22Rv1 (cell line): ENCODE results near the gene TMEM163.

ENCODE experiments used
- H3K27ac ChIP-seq: fragments of 450-650 bp; 2 replicates; pipeline ENCODE4 v1.5.1; 2017
- ZFX ChIP-seq: fragments of 450-650 bp; IDR thresholded peaks from 2 replicates; pipeline ENCODE4 v1.6.1; 2017; ENCODE audit warnings: antibody characterized with exemption, borderline replicate concordance
- TF ChIP-seq, protein P1 (sequence below): fragments of 450-650 bp; IDR thresholded peaks from 2 replicates; pipeline ENCODE4 v1.5.1; 2017; ENCODE audit warnings: mild to moderate bottlenecking

TMEM163 gene

GRCh38 chr2:134679745-134680144 lies 39.1 kb downstream of the TMEM163 start:
- H3K27ac ChIP-seq, result no peak overlapping the region
- TF ChIP-seq, protein P1, sequence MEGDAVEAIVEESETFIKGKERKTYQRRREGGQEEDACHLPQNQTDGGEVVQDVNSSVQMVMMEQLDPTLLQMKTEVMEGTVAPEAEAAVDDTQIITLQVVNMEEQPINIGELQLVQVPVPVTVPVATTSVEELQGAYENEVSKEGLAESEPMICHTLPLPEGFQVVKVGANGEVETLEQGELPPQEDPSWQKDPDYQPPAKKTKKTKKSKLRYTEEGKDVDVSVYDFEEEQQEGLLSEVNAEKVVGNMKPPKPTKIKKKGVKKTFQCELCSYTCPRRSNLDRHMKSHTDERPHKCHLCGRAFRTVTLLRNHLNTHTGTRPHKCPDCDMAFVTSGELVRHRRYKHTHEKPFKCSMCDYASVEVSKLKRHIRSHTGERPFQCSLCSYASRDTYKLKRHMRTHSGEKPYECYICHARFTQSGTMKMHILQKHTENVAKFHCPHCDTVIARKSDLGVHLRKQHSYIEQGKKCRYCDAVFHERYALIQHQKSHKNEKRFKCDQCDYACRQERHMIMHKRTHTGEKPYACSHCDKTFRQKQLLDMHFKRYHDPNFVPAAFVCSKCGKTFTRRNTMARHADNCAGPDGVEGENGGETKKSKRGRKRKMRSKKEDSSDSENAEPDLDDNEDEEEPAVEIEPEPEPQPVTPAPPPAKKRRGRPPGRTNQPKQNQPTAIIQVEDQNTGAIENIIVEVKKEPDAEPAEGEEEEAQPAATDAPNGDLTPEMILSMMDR, result no peak
- TF ChIP-seq ZFX, result no peak

- TF ChIP-seq, protein P1, result no peak
- no peak for TF ChIP-seq ZFX
- H3K27ac ChIP-seq, result no peak overlapping the region
These were observed 39.5 kb downstream of the TMEM163 start for GRCh38 chr2:134679294-134679693.

DNA sequence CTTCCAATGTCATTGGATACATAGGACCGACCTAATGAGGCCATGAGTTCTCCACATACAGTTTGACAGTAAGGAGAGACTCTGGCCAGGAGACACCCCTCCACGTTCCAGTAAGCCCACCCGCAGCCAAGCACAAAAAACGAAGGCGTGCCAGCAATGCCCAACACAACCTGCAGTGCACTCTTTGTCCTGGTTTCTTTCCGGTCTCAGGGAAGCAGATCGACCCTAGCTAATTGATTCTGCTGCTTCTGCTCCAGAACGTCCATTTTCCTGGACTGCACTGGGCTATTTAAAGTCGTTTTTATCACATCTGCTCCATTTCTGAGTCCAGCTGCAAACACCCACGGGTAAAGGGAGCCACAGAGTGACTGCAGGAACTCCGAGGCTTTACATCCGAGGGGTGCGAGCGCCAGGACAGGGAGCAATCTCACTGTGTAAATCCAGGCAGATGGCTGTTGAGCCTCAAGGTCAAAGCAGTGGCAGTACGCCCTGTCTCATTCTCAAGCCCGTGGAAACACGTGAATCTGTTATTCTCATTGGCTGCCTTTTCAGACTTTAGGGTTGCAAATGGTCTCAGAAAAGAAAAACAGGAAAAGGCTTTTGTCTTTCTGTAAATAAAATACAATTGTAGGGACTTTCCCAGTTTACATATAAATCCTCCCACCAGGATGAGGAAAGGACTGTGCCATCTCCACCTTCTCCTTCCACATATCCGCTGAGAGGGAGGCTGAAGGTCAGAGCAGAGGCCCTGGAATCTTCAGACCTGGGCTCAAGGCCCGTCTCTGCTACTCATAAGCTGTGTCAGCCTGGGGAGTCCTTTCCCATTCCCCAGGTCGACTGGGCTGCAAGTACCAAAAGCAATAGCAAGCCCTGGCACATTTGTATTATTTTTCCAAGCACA lies 40.7 kb downstream of the TMEM163 start:
- TF ChIP-seq, protein P1, result no peak
- no peak for TF ChIP-seq ZFX

DNA sequence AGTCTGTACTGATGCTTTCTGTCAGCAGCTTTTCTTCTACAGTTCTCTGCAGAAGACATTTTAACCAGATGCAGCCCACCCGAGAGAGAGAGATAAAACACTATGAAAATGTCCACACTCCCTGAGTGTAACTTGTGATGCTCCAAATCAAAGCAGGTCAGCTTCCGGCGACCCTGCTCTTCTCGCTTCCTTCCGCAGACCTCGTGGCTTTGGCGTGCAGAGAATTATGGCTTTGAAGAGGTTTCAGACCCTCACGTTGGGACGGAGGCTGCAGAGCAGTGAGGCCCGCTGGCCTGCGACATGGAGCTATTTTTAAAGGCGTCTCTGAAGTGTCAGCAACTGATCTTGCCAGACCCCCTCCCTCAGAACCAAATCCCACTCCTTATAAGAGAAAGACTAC lies 41.8 kb downstream of the TMEM163 start:
- no peak overlapping the region for H3K27ac ChIP-seq
- TF ChIP-seq, protein P1, result no peak
- TF ChIP-seq ZFX, result no peak

More for the DNA sequence above, 40.7 kb downstream of the TMEM163 start:
- no peak overlapping the region for H3K27ac ChIP-seq

GRCh38 chr2:134675314-134675713 lies 43.5 kb downstream of the TMEM163 start:
- no peak overlapping the region for H3K27ac ChIP-seq
- no peak for TF ChIP-seq ZFX
- TF ChIP-seq, protein P1, result no peak

- TF ChIP-seq, protein P1, result no peak
- TF ChIP-seq ZFX, result no peak
- no peak overlapping the region for H3K27ac ChIP-seq
These were observed 44.1 kb downstream of the TMEM163 start for GRCh38 chr2:134674687-134675086.

- no peak overlapping the region for H3K27ac ChIP-seq
- TF ChIP-seq ZFX, result no peak
- TF ChIP-seq, protein P1, result no peak
These were observed 47.3 kb downstream of the TMEM163 start for GRCh38 chr2:134671513-134671912.
